Measurements from ENCODE around the gene ZCCHC24. TPM values are rescaled to one million over a fixed set of nuclear protein-coding genes. Genes with fewer than 3 reads are reported as not detected.
A peak's percentile ranks its signal among the peaks of the same experiment; 100 is the strongest.

The ZCCHC24 gene
- total and polyA plus RNA-seq, 2 experiments from 2014 or later, result 58.0 to 65.4 TPM

GRCh38 chr10:79490400-79491142, 45.1 kb upstream of the ZCCHC24 start:
- H3K4me1 ChIP-seq (ENCODE audit: low read depth), result peaks cover 14% of the 10 kb centered on the region
- no peaks in the 10 kb centered on the region for H3K27me3 ChIP-seq
- no peak for TF ChIP-seq CTCF (IDR thresholded peaks at IDR 0.05; ENCODE audit: low read depth, low read length)
- no peak overlapping the region for H3K4me3 ChIP-seq
- H3K9me3 ChIP-seq (ENCODE audit: low read depth), result no peaks in the 10 kb centered on the region
- DNase-seq (ENCODE audit: low read depth in 1 of 2, low spot score in 1 of 2), result peak; percentile 71 to 75
- peak overlapping the region; percentile 83 for H3K27ac ChIP-seq
- H3K36me3 ChIP-seq, result no peaks in the 10 kb centered on the region

- peaks cover 14% of the 10 kb centered on the region for H3K4me1 ChIP-seq (ENCODE audit: low read depth)
- no peaks in the 10 kb centered on the region for H3K36me3 ChIP-seq
- DNase-seq (ENCODE audit: low read depth in 1 of 2, low spot score in 1 of 2), result no peak
- TF ChIP-seq CTCF (IDR thresholded peaks at IDR 0.05; ENCODE audit: low read depth, low read length), result no peak
- H3K9me3 ChIP-seq (ENCODE audit: low read depth), result no peaks in the 10 kb centered on the region
- no peaks in the 10 kb centered on the region for H3K27me3 ChIP-seq
- no peak overlapping the region for H3K27ac ChIP-seq
- no peak overlapping the region for H3K4me3 ChIP-seq
These were observed 43.4 kb upstream of the ZCCHC24 start for GRCh38 chr10:79488870-79489269.

DNA sequence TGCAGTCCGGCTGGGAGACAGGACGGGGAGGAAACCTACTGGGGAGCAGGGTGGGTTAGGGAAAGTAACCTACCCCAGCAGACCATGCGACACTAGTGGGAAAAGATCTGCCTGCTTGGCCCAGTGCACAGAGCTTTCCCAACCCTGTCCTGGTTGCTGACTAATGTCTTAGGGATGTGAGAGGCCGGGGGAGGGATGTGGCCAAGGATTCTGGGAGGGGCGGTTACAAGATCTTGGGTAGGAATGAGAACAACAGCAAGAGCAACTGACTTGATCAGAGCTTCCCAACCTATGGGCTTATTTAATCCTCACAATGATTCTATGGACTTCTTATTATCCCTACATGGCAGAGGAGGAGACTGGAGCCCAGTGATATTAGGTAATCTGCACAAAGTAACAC, 42.9 kb upstream of the ZCCHC24 start:
- no peaks in the 10 kb centered on the region for H3K9me3 ChIP-seq (ENCODE audit: low read depth)
- peak overlapping the region; percentile 6 for H3K27ac ChIP-seq
- H3K4me1 ChIP-seq (ENCODE audit: low read depth), result peaks cover 14% of the 10 kb centered on the region
- H3K36me3 ChIP-seq, result no peaks in the 10 kb centered on the region
- H3K4me3 ChIP-seq, result no peak overlapping the region
- no peak for TF ChIP-seq CTCF (IDR thresholded peaks at IDR 0.05; ENCODE audit: low read depth, low read length)
- no peaks in the 10 kb centered on the region for H3K27me3 ChIP-seq
- DNase-seq (ENCODE audit: low read depth in 1 of 2, low spot score in 1 of 2), result peak in 1 of 2 donors; percentile 95

GRCh38 chr10:79487296-79488194, 42.1 kb upstream of the ZCCHC24 start:
- Histone ChIP-seq H3K27me3 (no peaks in the 10 kb centered on the region), H3K27ac (no peak overlapping the region), H3K4me1 (ENCODE audit: low read depth) (peaks cover 14% of the 10 kb centered on the region), H3K36me3 (no peaks in the 10 kb centered on the region), H3K4me3 (no peak overlapping the region), H3K9me3 (ENCODE audit: low read depth) (no peaks in the 10 kb centered on the region)
- DNase-seq (ENCODE audit: low read depth in 1 of 2, low spot score in 1 of 2), result peak; percentile 73 to 90
- peak; percentile 62 for TF ChIP-seq CTCF (IDR thresholded peaks at IDR 0.05; ENCODE audit: low read depth, low read length)

GRCh38 chr10:79484476-79484875, 39.1 kb upstream of the ZCCHC24 start:
- no peak overlapping the region for H3K4me3 ChIP-seq
- H3K36me3 ChIP-seq, result no peaks in the 10 kb centered on the region
- H3K27me3 ChIP-seq, result no peaks in the 10 kb centered on the region
- H3K9me3 ChIP-seq (ENCODE audit: low read depth), result no peaks in the 10 kb centered on the region
- no peak overlapping the region for H3K27ac ChIP-seq
- no peak for TF ChIP-seq CTCF (IDR thresholded peaks at IDR 0.05; ENCODE audit: low read depth, low read length)
- H3K4me1 ChIP-seq (ENCODE audit: low read depth), result peaks cover 3% of the 10 kb centered on the region
- DNase-seq (ENCODE audit: low read depth in 1 of 2, low spot score in 1 of 2), result no peak

Data from cardiac muscle cell (in vitro differentiated cells and primary cell).